GM21825 (cell line): ENCODE measurements around the gene KRT14.
"Not testable (repeated sequence)": the region's sequence is repeated elsewhere in the genome, so short reads cannot be mapped to it uniquely, and the experiment has no call there.

Experiments used
- ATAC-seq: cut with Tn5 transposase; IDR thresholded peaks from one replicate; pipeline ENCODE4 v1.9.1; 2021; ENCODE audit warnings: mild to moderate bottlenecking, moderate library complexity; ENCODE audit not compliant: unreplicated experiment

The KRT14 gene

DNA sequence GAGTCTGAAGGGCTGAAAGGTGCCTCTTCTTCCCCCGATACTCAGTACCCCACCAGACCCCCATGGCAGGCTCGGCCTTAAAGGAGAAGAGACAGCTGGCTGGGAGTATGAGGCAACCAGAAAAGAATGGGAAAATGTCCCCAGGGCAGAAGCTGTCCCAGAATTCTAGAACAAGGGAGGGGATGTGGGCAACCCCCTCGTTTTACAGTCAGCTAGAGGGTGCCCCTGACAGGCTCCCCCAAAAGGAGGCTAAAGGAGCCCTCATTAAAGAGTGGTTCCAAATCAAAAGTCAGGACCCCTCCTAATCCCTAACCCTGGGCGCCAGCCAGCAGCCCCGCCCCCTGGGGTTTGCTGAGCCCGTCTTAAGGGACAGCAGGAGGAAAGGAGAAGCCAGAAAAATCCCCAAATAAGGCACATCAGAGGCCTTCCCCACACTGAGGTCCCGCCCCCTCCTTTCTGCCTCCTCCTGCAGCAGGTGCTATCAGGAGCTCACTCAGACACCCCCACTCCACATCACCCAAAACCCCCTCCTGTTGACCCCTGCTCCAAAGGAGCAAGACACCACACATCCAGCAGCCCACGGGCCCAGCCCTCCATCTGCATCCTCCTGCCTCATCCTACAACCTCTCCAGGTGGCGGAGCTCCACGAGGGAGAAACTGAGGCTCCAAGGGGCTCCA is 36.6 kb upstream of the KRT14 start:
- not testable (repeated sequence) for ATAC-seq

DNA sequence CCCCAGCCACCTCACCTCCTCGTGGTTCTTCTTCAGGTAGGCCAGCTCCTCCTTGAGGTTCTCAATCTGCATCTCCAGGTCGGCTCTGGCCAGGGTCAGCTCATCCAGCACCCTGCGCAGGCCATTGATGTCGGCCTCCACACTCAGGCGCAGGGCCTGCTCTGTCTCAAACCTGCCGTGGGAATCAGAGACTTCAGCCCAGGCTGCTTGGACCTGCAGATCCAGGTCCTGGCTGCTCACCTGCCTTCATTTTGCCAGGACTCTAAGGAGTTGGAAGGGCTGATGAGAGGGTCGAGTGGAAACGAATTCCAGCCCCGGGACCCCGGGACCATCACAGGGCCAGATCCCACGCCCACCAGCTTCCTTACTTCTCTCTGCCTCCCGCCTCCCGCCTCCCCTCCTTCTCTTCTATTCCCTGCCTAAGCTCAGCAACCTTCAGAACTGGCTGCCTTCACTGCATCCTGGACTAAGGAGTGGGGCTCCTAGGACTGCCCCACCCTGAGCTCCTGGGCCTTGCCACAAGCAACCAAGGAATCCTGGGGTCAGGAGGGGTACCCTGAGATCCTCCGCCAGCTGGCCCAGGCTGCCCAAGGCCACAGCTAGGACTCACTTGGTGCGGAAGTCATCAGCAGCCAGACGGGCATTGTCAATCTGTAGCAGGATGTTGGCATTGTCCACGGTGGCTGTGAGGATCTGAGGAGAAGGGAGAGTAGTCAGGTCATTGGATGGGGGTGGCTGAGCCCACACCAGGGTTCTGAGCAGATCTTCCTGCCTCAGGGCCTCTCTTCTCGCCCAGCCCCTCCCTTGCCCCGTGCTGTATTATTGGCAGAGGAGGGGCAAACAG is 35.9 kb upstream of the KRT14 start:
- ATAC-seq, result not testable (repeated sequence)

DNA sequence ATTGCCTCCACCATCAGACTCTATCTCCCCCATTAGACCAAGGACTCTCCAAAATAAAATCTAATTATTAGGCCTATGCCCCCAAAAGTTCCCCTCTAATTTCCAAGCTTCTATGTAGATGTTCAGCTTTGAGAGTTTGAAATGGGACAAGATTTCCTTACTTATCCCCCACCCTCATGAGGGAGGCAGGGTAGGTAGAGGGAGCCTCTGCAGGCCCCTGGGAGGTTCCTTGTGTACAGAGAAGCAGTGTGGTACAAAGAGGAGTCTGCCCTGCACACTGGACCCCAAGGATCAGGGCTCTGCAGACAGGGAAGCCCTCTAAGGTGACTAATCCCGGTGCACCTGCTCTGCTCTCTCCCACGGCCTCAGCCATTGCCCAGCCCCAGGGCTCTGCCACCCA is 35.2 kb upstream of the KRT14 start:
- no peak for ATAC-seq

DNA sequence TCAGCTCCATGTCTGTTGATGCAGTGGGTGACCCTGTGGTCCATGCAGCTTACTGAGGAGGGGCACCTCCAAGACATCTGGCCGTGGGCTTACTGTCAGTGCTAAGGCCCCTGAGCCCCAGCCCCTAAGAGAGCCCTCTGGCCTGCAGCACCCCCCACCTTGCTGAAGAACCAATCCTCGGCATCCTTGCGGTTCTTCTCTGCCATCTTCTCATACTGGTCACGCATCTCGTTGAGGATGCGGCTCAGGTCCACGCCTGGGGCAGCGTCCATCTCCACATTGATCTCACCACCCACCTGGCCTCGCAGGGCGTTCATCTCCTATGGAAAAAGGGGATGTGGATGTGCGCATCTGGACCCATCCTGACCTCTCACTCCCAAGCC is 34.7 kb upstream of the KRT14 start:
- ATAC-seq, result not testable (repeated sequence)

DNA sequence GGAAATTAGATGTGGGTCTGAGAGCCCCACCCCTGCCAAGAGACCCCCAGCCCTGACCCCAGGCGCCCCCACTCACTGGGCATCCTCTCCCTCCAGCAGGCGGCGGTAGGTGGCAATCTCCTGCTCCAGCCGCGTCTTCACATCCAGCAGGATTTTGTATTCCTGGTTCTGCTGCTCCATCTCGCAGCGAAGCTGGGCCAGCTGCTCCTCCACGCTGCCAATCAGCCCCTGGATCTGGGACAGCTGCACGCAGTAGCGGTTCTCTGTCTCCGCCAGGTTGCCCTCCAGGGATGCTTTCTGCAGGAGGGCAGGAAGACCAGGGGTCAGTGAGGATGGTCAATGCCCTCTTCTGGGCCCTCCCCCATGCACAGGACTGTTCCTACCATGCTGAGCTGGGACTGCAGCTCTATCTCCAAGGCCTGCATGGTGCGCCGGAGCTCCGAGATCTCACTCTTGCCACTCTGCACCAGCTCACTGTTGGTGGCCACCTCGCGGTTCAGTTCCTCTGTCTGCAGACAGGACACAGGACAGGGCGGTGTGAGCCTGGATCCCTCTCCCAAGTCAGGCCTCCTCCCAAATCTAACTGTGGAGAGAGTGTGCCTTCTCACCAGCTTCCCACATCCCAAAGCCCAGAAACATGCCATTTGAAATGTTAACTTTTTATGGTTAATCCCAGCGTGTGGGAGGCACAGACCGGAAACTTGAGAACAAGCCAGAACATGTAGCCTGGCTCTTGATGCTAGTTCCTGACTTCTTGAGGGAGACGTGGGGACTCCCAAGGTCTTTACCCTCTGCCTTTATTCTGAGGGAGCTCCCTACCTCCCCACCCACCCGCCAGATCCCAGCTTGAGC is 34.1 kb upstream of the KRT14 start:
- no peak for ATAC-seq

DNA sequence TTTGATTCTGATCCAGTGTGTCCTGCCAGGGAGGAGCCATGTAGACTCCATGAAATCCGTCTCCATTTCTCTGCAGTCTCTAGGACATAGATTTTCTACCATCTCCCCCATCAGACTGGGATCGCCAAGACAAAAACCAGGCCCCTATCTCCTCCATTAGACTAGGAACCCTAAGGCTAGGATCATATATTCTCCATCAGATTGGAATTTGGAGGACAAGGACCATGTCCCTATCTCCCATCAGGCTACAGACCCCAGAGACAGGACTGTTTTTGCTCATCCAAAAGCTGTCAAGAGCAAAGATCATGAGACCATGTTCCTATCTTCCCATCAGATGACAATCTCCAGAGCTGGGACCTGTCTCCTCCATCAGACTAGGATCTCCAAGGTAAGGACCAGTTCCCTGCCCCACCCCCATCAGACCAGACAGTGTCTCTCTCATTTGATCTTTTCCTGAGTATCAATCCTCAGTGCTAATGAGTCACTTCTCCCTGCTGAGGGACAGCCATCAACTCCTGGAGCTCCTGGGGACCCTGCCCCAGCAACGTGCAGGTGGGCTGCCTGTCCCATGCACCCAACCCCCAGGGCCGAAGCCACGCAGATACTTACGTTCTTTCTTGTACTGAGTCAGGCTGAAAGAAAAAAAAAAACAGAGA is 33.4 kb upstream of the KRT14 start:
- not testable (repeated sequence) for ATAC-seq

DNA sequence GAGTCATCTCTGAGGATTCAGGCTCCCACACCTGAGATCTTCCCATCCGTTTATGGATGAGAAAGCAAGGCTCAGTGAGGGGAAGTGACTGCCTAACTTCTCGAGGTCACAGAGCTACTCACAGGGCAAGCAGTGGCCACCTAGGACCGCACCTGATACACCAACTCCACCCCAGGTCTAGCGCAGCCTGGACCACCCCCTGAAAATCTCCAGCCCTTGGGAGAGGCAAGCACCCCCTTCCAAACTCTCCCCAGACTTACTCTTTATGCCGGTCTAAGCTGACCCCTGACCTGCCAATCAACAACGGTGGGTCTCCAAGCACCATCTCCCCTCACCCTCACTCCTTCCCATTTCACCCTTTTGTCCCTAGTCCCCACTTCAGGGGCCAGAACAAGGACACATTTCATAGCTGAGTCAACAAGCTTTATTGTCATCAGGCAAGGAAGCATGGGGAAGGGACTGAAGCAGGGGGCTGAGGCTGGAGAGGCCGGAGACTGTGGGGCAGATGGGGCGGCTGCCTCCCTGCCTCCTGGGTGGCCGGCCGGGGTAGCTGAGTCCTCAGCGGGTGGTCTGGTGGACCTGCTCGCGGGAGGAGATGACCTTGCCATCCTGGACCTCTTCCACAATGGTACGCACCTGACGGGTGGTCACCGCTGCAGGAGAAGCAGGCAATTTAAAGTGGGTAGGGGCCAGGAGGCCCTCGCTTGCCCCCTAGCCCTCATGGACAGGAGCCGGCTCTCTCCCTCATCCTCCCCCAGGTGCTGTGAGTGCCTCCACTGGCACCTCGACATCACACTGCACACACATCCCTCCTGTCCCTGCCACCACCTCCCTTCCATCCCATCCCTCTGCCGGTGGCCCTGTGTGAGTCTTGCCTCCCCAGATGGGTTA is 32.6 kb upstream of the KRT14 start:
- ATAC-seq, result no peak

DNA sequence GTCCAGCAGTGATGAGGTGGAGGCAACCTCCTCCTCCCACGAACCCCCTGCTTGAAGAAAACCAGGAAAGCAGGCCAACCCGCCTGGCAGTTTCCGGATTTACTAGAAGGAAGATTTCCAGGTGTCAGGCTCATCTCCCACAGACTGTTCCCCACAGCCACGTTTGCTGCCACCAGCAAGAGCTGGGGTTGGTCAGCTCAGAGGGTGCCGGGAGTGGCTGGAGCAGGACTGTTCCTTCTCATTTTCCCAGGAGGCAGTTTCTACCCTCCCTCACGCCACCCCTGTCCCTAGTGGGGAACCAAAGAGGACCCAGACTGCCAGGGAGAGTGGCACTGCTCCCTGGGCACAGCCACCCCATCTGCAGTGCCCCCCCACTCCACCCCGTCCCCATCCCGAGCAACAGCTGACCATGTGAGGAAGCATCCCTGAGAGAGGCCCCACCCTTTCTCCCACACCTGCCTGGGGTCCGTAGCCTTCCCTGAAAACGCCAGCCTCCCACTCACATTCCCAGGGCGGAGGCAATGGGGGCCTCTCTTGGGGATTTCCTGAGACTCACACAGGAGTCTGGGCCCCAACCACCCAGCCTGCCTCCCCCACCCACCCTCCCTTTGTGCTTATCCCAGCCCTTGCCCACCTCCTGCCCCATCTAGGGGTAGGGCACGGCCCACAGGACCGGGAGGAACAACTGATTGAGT is 31.8 kb upstream of the KRT14 start:
- ATAC-seq, result no peak

DNA sequence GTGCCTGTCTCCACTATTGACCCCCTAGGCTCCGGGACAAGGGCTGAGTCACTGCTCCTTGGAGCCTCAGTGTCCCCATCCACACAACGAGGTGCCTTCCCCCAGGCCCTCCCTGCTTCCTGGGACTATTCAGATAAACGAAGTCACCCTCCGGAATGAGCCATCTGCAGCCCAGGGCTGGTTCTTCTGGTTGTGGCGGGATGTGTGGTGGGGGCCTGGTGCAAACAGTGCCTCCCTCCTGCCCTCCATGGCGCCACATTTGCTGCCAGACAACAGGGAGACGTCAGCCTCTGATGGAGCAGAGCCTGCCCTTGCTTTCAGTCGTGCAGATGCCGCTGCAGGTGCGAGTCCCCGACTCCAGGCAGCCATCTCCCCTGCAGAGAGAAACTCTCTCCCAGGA is 31.0 kb upstream of the KRT14 start:
- ATAC-seq, result no peak

DNA sequence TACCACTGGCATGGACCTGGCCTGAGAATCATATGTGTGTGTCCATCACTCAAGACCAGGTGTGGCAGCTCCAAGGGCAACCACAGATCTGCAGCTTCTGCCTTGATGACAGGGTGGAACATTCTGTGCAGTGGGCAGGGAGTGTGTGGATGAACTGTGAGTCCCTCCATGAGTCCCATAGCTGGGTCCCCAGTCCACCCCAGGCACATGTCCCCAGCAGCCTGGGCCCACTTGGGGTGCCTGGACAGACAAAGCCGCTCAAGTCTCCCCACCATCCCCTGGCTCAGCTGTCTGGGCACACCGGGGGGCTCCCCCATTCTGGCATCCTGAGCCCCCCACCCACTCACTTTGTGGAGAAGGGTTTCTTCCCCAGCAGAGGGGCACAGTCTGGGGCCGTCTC is 30.4 kb upstream of the KRT14 start:
- no peak for ATAC-seq

DNA sequence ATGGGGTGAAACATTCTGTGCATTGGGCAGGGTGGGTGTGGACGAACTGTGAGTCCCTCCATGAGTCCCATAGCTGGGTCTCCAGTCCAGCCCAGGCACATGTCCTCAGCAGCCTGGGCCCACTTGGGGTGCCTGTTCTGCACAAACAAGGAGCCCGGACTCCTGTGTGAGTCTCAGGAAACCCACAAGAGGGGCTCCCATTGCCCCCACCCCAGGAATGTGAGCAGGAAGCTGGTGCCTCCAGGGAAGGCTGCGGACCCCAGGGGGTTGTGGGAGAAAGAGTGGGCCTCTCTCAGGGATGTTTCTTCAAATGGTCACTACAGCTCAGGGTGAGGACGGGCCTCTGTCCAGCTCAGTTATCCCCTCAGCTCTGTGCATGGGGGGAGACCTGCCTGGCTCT is 29.8 kb upstream of the KRT14 start:
- not testable (repeated sequence) for ATAC-seq

DNA sequence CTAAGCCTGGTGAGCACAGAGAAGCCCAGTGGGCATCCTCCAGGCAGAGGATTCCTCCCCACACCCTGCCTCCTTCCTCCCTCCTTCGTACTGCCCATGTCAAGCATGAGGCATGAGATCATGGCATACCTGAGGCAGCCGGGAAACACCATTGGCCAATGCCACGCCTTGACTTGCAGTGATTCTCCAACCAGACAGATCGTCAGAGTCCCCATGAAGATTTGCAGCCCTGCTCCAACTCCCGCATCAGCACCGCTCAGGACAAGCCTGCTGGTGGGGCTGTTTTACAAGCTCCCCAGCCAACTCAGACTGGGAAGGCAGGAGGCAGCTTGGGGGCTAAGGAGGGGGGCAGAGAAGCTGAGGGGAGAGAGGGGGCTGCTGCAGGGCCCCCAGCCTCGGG is 28.8 kb upstream of the KRT14 start:
- no peak for ATAC-seq

DNA sequence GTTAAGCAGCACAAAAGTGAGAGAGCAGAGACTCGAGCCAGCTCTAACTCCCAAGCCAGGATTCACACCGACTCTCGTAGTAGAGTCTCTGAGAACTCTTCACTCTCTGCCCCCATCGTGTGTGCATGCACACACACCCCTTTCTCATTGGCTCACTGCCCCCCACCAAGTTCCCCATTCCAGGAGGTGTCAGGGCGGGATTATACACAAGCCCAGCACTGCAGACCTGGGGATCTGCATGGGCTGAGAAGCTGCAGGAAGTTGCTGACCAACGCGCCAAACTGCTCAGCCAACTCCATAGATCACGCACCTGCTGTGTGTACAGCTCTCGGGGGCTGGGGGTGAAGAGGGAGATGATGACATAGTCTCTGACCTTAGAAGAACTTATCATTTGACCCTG is 28.1 kb upstream of the KRT14 start:
- ATAC-seq, result not testable (repeated sequence)

DNA sequence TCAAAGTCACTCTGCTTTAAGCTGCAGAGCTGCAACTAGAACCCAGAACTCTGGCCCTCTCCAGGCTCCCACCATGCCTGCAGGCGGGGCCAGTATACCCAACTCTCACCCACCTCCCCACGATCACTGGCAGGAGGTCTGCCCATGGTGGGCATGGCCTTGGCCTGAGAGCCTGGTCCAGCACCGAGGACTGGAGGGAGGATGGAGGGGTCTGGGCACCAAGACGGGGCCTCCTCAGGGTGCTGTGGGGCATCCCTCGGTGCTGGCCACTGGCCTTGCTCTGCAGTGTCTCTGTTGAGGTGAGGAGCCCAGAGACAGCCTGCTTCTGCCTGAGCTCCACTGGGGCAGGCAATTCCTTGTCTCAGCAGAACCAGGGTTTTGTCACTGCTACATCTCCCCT is 27.4 kb upstream of the KRT14 start:
- ATAC-seq, result no peak

DNA sequence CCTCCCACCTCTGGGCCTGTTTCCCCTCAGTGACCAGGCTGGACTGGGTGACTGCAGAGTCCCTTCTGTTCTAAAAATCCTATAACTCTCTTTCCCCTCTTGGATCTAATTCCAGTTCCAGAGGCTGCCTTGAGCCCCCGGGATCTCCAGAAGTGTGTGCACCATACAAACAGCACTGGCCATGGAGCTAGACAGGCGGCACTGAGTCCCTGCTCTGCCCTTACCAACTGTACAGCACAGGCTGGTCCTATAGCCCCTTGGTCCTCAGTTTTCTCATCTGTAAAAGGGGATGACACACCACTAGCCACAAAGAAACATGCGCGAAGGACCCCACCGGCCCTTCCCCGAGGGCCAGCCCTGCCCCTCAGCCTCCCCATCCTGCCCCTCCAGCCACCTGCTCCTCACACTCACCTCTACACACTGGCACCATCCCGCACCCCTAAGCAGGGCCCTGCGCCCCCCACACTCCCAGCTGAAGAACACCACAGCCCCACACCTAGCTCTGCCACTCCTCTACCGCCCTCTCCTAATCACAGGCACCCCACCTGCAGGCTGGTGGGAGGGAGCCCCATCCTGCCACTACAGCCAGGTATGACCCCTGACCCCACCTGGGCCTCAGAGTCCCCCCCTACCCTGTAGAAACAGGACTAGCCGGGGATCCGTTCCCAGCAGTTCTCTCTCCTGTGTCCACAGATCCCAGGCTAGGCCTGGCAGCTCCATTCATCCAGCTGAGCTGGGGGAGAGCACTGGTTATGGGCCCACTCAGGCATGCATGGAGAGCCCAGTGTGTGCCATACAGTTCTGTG is 26.8 kb upstream of the KRT14 start:
- ATAC-seq, result no peak

DNA sequence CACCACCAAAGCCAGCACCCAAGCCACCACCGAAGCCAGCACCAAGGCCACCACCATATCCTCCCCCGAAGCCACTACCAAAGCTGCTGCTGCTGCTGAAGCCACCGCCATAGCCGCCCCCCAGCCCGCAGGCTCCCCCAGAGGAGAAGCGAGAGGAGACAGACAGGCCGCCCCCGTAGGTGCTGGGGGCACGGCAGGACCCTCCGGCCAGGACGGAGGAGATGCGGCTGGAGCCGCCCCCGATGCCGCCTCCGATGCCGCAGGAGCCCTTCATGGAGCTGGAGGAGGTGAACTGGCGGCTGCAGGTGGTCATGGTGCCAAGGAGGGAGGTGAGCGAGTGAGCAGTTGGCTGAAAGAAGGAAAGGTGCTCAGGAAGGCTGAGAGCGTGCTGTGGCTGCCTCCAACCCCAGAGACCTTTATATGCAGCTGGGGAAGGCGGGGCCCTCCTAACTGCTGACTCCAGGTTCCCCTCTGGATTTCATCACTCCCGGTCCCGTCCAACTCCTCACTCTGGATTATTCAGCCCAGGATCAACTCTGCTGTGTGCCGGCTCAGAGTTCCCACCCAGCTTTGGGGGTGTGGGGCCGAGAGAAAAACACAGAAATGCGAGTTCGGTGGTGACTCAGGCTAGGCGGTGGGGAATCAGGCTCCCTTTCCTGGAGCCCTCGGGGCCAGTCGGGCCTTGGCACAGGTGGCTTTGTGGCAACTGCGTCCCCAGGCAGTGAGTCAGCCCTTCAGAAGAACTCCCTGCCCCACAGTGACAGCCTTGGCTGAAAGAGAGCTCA is 25.9 kb upstream of the KRT14 start, which contains the start of gene KRT16:
Gene KRT16, minus strand, starts transcription at position 392 of the 785 bp plus-strand sequence. Its CDS starts 79 bp downstream, at position 313.
- not testable (repeated sequence) for ATAC-seq

DNA sequence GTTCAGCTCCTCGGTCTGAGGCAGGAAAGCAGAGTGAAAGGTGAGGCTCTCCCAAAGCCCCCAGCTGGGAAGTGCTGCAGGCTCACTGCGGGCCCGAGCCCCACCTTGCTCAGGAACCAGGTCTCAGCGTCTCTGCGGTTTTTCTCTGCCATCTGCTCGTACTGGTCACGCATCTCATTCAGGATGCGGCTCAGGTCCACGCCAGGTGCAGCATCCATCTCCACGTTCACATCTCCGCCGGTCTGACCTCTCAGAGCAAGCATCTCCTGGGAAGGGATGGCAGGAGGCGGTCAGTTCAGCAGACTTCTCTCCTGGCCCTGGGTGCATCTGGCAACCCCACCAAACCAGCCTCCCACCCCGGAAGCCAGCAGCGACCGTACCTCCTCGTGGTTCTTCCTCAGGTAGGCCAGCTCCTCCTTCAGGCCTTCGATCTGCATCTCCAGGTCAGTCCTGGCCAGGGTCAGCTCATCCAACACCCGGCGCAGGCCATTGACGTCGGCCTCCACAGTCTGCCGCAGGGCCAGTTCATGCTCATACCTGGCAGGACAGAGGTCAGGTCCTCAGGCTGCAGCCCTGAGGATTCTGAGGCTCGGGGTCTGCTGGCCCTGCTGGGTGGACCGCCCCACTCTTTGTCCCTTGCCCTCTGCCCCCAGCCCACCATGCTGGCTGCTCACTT is 24.4 kb upstream of the KRT14 start:
- no peak for ATAC-seq
